LNCAP (cell line): ENCODE results near the gene RERE.

Source experiments
- CTCF ChIP-seq: fragments of 450-650 bp; IDR thresholded peaks from 2 replicates; pipeline ENCODE4 v1.5.1; 2017; ENCODE audit warnings: mild to moderate bottlenecking

Gene RERE

GRCh38 chr1:8704866-8705506 lies 112.5 kb downstream of the RERE start:
- TF ChIP-seq CTCF: no peak

- peak; percentile 18; the same call in 1 of the 2 replicates for TF ChIP-seq CTCF
These were observed 114.3 kb downstream of the RERE start for GRCh38 chr1:8702850-8703810.

- no peak for TF ChIP-seq CTCF
These were observed 115.0 kb downstream of the RERE start for GRCh38 chr1:8702472-8702849.

GRCh38 chr1:8701794-8702471 lies 115.5 kb downstream of the RERE start:
- TF ChIP-seq CTCF: no peak

- no peak for TF ChIP-seq CTCF
These were observed 117.8 kb downstream of the RERE start for GRCh38 chr1:8699679-8700078.

GRCh38 chr1:8698937-8699447 lies 118.4 kb downstream of the RERE start:
- TF ChIP-seq CTCF: no peak

GRCh38 chr1:8698012-8698630 lies 119.3 kb downstream of the RERE start:
- TF ChIP-seq CTCF: no peak
